Measurements from ENCODE around the gene H2BW2. TPM values are rescaled to one million over a fixed set of nuclear protein-coding genes. Genes with fewer than 3 reads are reported as not detected.
"Not testable (repeated sequence)": the region's sequence is repeated elsewhere in the genome, so short reads cannot be mapped to it uniquely, and the experiment has no call there.

H2BW2 gene
- not detected in 2 replicates for total RNA-seq

GRCh38 chrX:104039689-104040505 is at the start of gene H2BW2:
Gene H2BW2 (plus strand): TSS chrX:104039956. CDS start chrX:104039995, 39 bp downstream.
- H3K27me3 ChIP-seq (ENCODE audit: control insufficient read depth, insufficient read depth, low read length): no peaks in the 10 kb centered on the region
- no peak for DNase-seq (ENCODE audit: low read depth)
- H3K36me3 ChIP-seq (ENCODE audit: control insufficient read depth, insufficient read depth, low read length): no peaks in the 10 kb centered on the region
- H3K4me3 ChIP-seq (ENCODE audit: low read depth, low read length): no peak within 1 kb of the TSS
- no peak for TF ChIP-seq CTCF (IDR thresholded peaks at IDR 0.05; ENCODE audit: insufficient read depth, low read length, poor library complexity, severe bottlenecking)

- no peak for TF ChIP-seq CTCF (IDR thresholded peaks at IDR 0.05; ENCODE audit: insufficient read depth, low read length, poor library complexity, severe bottlenecking)
- Histone ChIP-seq H3K36me3 (ENCODE audit: control insufficient read depth, insufficient read depth, low read length) (no peaks in the 10 kb centered on the region), H3K4me3 (ENCODE audit: low read depth, low read length) (no peak overlapping the region), H3K27me3 (ENCODE audit: control insufficient read depth, insufficient read depth, low read length) (no peaks in the 10 kb centered on the region)
- DNase-seq (ENCODE audit: low read depth): no peak
Observed at GRCh38 chrX:103999234-103999633, 40.5 kb upstream of the H2BW2 start.

- no peak for TF ChIP-seq CTCF (IDR thresholded peaks at IDR 0.05; ENCODE audit: insufficient read depth, low read length, poor library complexity, severe bottlenecking)
- Histone ChIP-seq H3K36me3 (ENCODE audit: control insufficient read depth, insufficient read depth, low read length) (no peaks in the 10 kb centered on the region), H3K4me3 (ENCODE audit: low read depth, low read length) (no peak overlapping the region), H3K27me3 (ENCODE audit: control insufficient read depth, insufficient read depth, low read length) (no peaks in the 10 kb centered on the region)
- DNase-seq (ENCODE audit: low read depth): no peak
Observed at GRCh38 chrX:104008831-104009230, 30.9 kb upstream of the H2BW2 start.

- Histone ChIP-seq H3K36me3 (ENCODE audit: control insufficient read depth, insufficient read depth, low read length) (no peaks in the 10 kb centered on the region), H3K4me3 (ENCODE audit: low read depth, low read length) (no peak overlapping the region), H3K27me3 (ENCODE audit: control insufficient read depth, insufficient read depth, low read length) (no peaks in the 10 kb centered on the region)
- TF ChIP-seq CTCF (IDR thresholded peaks at IDR 0.05; ENCODE audit: insufficient read depth, low read length, poor library complexity, severe bottlenecking): no peak
- no peak for DNase-seq (ENCODE audit: low read depth)
Observed at GRCh38 chrX:104013158-104013557, 26.6 kb upstream of the H2BW2 start.

- TF ChIP-seq CTCF (IDR thresholded peaks at IDR 0.05; ENCODE audit: insufficient read depth, low read length, poor library complexity, severe bottlenecking): no peak
- H3K4me3 ChIP-seq (ENCODE audit: low read depth, low read length): no peak within 1 kb of the TSS
- DNase-seq (ENCODE audit: low read depth): no peak
- H3K27me3 ChIP-seq (ENCODE audit: control insufficient read depth, insufficient read depth, low read length): no peaks in the 10 kb centered on the region
- H3K36me3 ChIP-seq (ENCODE audit: control insufficient read depth, insufficient read depth, low read length): no peaks in the 10 kb centered on the region
Observed at GRCh38 chrX:104013606-104014005, 26.1 kb upstream of the H2BW2 start, which contains the start of gene H2BW1. Gene H2BW1 (minus strand): TSS chrX:104013708. CDS start chrX:104013576, 132 bp downstream.

GRCh38 chrX:104015576-104015975 is 24.2 kb upstream of the H2BW2 start:
- not testable (repeated sequence) for DNase-seq (ENCODE audit: low read depth); H3K4me3 ChIP-seq (ENCODE audit: low read depth, low read length); H3K27me3 ChIP-seq (ENCODE audit: control insufficient read depth, insufficient read depth, low read length); H3K36me3 ChIP-seq (ENCODE audit: control insufficient read depth, insufficient read depth, low read length)
